ENCODE results near the gene IL32. TPM values are rescaled to one million over a fixed set of nuclear protein-coding genes. Genes with fewer than 3 reads are reported as not detected.

IL32 gene
- polyA plus RNA-seq, 2 of the 4 experiments (the other 2 are of a cell fraction): 8.9 to 20.2 TPM

DNA sequence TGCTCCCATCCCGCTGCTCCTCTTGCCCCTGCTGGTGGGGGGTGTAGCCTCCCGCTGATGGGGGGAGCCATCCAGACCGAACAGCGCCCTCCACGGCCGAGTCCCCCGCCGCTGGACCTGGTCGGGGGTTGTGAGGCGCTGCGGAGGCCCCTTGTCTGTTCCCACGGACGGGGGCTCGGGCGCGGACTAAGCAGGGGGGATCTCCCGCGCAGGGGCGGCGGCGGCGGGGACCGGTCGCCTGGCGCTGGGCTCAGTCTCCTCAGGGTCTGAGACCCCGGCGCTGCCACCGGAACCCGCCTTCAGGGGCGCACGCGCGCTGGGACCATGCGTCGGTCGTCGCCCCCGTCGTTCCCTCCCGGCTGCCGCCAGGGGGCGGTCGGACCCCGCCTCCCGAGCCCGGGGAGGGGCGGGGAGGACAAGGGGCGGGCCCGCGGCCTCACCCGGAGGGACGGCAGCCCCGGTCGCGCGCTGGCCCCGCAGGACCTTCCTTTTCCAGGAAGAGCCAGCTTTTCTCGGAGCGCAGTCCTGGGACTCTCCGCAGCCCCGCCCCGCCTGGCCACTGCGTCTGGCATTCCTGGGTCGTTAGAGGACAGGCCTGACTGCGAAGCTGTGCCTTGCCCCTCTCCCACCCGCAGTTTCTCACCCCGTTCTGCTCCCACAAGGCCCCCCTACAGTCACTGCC is 6.3 kb upstream of the IL32 start (continued):
- TF ChIP-seq, protein P1, sequence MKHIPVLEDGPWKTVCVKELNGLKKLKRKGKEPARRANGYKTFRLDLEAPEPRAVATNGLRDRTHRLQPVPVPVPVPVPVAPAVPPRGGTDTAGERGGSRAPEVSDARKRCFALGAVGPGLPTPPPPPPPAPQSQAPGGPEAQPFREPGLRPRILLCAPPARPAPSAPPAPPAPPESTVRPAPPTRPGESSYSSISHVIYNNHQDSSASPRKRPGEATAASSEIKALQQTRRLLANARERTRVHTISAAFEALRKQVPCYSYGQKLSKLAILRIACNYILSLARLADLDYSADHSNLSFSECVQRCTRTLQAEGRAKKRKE (CRISPR knock-in tag; IDR thresholded peaks at IDR 0.05; ENCODE audit: low read depth): no peak
- no peak for TF ChIP-seq FOSB (CRISPR knock-in tag; IDR thresholded peaks at IDR 0.05)
- TF ChIP-seq, protein P2, sequence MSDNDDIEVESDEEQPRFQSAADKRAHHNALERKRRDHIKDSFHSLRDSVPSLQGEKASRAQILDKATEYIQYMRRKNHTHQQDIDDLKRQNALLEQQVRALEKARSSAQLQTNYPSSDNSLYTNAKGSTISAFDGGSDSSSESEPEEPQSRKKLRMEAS (IDR thresholded peaks at IDR 0.05): peak; percentile 79
- TF ChIP-seq ZFP36 (IDR thresholded peaks at IDR 0.05; ENCODE audit: borderline replicate concordance, partially characterized antibody): no peak
- TF ChIP-seq GATA3 (IDR thresholded peaks at IDR 0.05; ENCODE audit: borderline replicate concordance): no peak
- no peak for TF ChIP-seq KDM1A (IDR thresholded peaks at IDR 0.05; ENCODE audit: low read depth)
- no peak; a peak in 1 of 5 replicates for TF ChIP-seq JUN (IDR thresholded peaks at IDR 0.05)
- TF ChIP-seq NFE2L2 (conservative IDR thresholded peaks at IDR 0.05; ENCODE audit: low read length): no peak
- no peak for TF ChIP-seq CHD4 (IDR thresholded peaks at IDR 0.05; ENCODE audit: borderline replicate concordance)
- no peak for TF ChIP-seq RARB (CRISPR knock-in tag; IDR thresholded peaks at IDR 0.05)
- no peak for TF ChIP-seq TP53 (CRISPR knock-in tag; IDR thresholded peaks at IDR 0.05)
- no peak for TF ChIP-seq JUNB (IDR thresholded peaks at IDR 0.05)
- TF ChIP-seq HDAC2 (IDR thresholded peaks at IDR 0.05): no peak
- TF ChIP-seq, protein P3, sequence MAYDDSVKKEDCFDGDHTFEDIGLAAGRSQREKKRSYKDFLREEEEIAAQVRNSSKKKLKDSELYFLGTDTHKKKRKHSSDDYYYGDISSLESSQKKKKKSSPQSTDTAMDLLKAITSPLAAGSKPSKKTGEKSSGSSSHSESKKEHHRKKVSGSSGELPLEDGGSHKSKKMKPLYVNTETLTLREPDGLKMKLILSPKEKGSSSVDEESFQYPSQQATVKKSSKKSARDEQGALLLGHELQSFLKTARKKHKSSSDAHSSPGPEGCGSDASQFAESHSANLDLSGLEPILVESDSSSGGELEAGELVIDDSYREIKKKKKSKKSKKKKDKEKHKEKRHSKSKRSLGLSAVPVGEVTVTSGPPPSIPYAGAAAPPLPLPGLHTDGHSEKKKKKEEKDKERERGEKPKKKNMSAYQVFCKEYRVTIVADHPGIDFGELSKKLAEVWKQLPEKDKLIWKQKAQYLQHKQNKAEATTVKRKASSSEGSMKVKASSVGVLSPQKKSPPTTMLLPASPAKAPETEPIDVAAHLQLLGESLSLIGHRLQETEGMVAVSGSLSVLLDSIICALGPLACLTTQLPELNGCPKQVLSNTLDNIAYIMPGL (CRISPR knock-in tag; IDR thresholded peaks at IDR 0.05; ENCODE audit: borderline replicate concordance): no peak; the same call in 1 of the 2 replicates
- TF ChIP-seq CBX2 (IDR thresholded peaks at IDR 0.05; ENCODE audit: borderline replicate concordance, low read depth): no peak
- peak; percentile 93 for TF ChIP-seq MAZ (IDR thresholded peaks at IDR 0.05; ENCODE audit: borderline replicate concordance, low read depth, low read length)
- TF ChIP-seq PHF8 (IDR thresholded peaks at IDR 0.05; ENCODE audit: borderline replicate concordance, low read depth): 0 out of 2 replicates have a peak, but pooled peaks have one; percentile 28
- peak; percentile 80 for TF ChIP-seq SMC3 (IDR thresholded peaks at IDR 0.05)
- TF ChIP-seq NR3C1 (IDR thresholded peaks at IDR 0.05): no peak
- TF ChIP-seq ZNF302 (CRISPR knock-in tag; IDR thresholded peaks at IDR 0.05): no peak

DNA sequence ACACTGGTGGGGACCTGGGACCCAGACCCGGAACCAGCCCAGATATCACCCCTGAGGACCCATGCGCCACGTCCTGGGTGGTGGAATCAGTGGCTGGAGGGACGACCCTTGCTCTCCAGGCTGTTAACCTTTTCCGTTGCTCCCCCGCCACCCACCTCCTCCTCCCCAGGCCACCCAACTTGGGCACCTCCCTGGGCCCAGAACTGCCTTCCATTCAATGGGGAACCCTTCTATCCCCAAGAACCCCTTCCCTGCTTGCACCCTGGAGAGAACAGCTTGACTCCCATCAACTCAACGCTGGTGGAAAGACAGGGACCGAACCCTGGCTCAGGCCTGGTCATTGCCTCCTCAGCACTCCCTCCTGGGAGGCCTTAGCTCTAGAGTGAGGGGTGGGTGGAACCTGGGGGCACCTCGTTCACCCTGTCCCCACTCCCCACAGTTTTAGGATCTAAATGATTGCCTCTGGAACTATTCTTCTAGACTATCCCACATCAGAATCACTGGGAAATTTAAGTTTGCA is 5.7 kb upstream of the IL32 start:
- ATAC-seq: no peak
- FAIRE-seq: no peak
- ChIA-PET CTCF (interaction anchor here (0.6 to 12.4 kb wide), 28 partner anchors 11 to 114 kb away, joined by 3 to 186 read pairs (median 7); partner anchors contain the start of genes ZNF205, ZNF213 and ZSCAN10), POLR2A (interaction anchor here (1.5 to 2.3 kb wide), 4 partner anchors 18 to 75 kb away, joined by 3 to 15 read pairs (median 6); partner anchors contain the start of gene ZNF213)
- Histone ChIP-seq H3K4me2 (peak overlapping the region; percentile 92), H3K4me3 (peak overlapping the region; percentile 76), H3K27ac (peak overlapping the region; percentile 94 to 99), H3K9me3 (no peaks in the 10 kb centered on the region), H3K4me1 (peaks cover 13% of the 10 kb centered on the region)
- no peak for DNase-seq (ENCODE audit: low read depth in 1 of 2, low spot score in 1 of 2)
- 83% methylated on average over 7 of the region's 9 CpGs for WGBS (ENCODE audit: missing lambda C conversion rate)
- no peak for TF ChIP-seq HOXB13 (CRISPR knock-in tag; IDR thresholded peaks at IDR 0.05; ENCODE audit: low read depth)
- TF ChIP-seq FOXS1 (CRISPR knock-in tag; IDR thresholded peaks at IDR 0.05): no peak
- no peak for TF ChIP-seq NPAS2 (CRISPR knock-in tag; IDR thresholded peaks at IDR 0.05; ENCODE audit: borderline replicate concordance)
- TF ChIP-seq MAFK (IDR thresholded peaks at IDR 0.05; ENCODE audit: partially characterized antibody): no peak
- TF ChIP-seq PHF8 (IDR thresholded peaks at IDR 0.05; ENCODE audit: borderline replicate concordance, low read depth): no peak
- TF ChIP-seq, protein P4, sequence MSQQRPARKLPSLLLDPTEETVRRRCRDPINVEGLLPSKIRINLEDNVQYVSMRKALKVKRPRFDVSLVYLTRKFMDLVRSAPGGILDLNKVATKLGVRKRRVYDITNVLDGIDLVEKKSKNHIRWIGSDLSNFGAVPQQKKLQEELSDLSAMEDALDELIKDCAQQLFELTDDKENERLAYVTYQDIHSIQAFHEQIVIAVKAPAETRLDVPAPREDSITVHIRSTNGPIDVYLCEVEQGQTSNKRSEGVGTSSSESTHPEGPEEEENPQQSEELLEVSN (IDR thresholded peaks at IDR 0.05; ENCODE audit: borderline replicate concordance, low read depth): no peak
- TF ChIP-seq EHMT2 (IDR thresholded peaks at IDR 0.05; ENCODE audit: low read depth): no peak
- TF ChIP-seq RFX5 (IDR thresholded peaks at IDR 0.05): no peak
- TF ChIP-seq ESRRA (IDR thresholded peaks at IDR 0.05; ENCODE audit: borderline replicate concordance, low read length): no peak
- TF ChIP-seq, protein P5, sequence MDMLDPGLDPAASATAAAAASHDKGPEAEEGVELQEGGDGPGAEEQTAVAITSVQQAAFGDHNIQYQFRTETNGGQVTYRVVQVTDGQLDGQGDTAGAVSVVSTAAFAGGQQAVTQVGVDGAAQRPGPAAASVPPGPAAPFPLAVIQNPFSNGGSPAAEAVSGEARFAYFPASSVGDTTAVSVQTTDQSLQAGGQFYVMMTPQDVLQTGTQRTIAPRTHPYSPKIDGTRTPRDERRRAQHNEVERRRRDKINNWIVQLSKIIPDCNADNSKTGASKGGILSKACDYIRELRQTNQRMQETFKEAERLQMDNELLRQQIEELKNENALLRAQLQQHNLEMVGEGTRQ (IDR thresholded peaks at IDR 0.05): no peak
- TF ChIP-seq KDM5A (IDR thresholded peaks at IDR 0.05): no peak
- no peak for TF ChIP-seq GATA3 (IDR thresholded peaks at IDR 0.05; ENCODE audit: borderline replicate concordance)
- TF ChIP-seq RAD21 (conservative IDR thresholded peaks at IDR 0.05 in 1 of 2, IDR thresholded peaks at IDR 0.05 in 1 of 2): no peak
- no peak for TF ChIP-seq MYC (IDR thresholded peaks at IDR 0.05; ENCODE audit: borderline replicate concordance, low read length)
- no peak for TF ChIP-seq CEBPB (IDR thresholded peaks at IDR 0.05)
- TF ChIP-seq TP53 (CRISPR knock-in tag; IDR thresholded peaks at IDR 0.05): no peak
- no peak for TF ChIP-seq EP300 (IDR thresholded peaks at IDR 0.05)

Measured in A549 (cell line).